UCSD-AML1 (cell line): ENCODE results near the gene C2CD2.
"Not testable (repeated sequence)": the region's sequence is repeated elsewhere in the genome, so short reads cannot be mapped to it uniquely, and the experiment has no call there.

Source experiments
- DNase-seq: peaks from one replicate; lab custom pipeline; 2025; ENCODE audit not compliant: unreplicated experiment; lab: John Stamatoyannopoulos, UW

C2CD2 gene

GRCh38 chr21:41958886-41959563 lies 5.2 kb upstream of the C2CD2 start:
- no peak for DNase-seq

- no peak for DNase-seq
Measured at GRCh38 chr21:41957991-41958766, 4.4 kb upstream of the C2CD2 start.

GRCh38 chr21:41956926-41957729 lies 3.3 kb upstream of the C2CD2 start:
- DNase-seq: no peak

- no peak for DNase-seq
Measured at GRCh38 chr21:41955516-41955915, 1.7 kb upstream of the C2CD2 start.

- DNase-seq: no peak
Measured at GRCh38 chr21:41954654-41955499, 1.1 kb upstream of the C2CD2 start.

GRCh38 chr21:41953249-41953830 lies 478 bp downstream of the C2CD2 start:
- no peak for DNase-seq

- no peak for DNase-seq
Measured at GRCh38 chr21:41952568-41953248, 1.1 kb downstream of the C2CD2 start.

- no peak for DNase-seq
Measured at GRCh38 chr21:41951876-41952567, 1.8 kb downstream of the C2CD2 start.

GRCh38 chr21:41950941-41951351 lies 2.9 kb downstream of the C2CD2 start:
- no peak for DNase-seq

- DNase-seq: not testable (repeated sequence)
Measured at GRCh38 chr21:41949631-41950030, 4.2 kb downstream of the C2CD2 start.

- no peak for DNase-seq
Measured at GRCh38 chr21:41948901-41949300, 4.9 kb downstream of the C2CD2 start.

- DNase-seq: no peak
Measured at GRCh38 chr21:41948078-41948895, 5.5 kb downstream of the C2CD2 start.

GRCh38 chr21:41945982-41946381 lies 7.8 kb downstream of the C2CD2 start:
- no peak for DNase-seq

GRCh38 chr21:41943851-41944250 lies 10.0 kb downstream of the C2CD2 start:
- DNase-seq: no peak

- DNase-seq: no peak
Measured at GRCh38 chr21:41942457-41942856, 11.4 kb downstream of the C2CD2 start.

- DNase-seq: no peak
Measured at GRCh38 chr21:41941941-41942340, 11.9 kb downstream of the C2CD2 start.

- no peak for DNase-seq
Measured at GRCh38 chr21:41940431-41940830, 13.4 kb downstream of the C2CD2 start.

- no peak for DNase-seq
Measured at GRCh38 chr21:41939391-41939790, 14.4 kb downstream of the C2CD2 start.
